ENCODE results near the gene RFX4.

GRCh38 chr12:106750524-106750923, 167.7 kb downstream of the RFX4 start:
- TF ChIP-seq CTCF (optimal IDR thresholded peaks at IDR 0.05 in 1 of 3, IDR thresholded peaks at IDR 0.05 in 1 of 3, conservative IDR thresholded peaks at IDR 0.05 in 1 of 3; ENCODE audit: extremely low read depth in 1 of 3, insufficient read depth in 2 of 3, low read length in 3 of 3): no peak
- no peak for TF ChIP-seq EZH2 (IDR thresholded peaks at IDR 0.05; ENCODE audit: low read length)

Measured in keratinocyte (primary cell).